ENCODE measurements around the gene SPO11.

Gene SPO11, protein sequence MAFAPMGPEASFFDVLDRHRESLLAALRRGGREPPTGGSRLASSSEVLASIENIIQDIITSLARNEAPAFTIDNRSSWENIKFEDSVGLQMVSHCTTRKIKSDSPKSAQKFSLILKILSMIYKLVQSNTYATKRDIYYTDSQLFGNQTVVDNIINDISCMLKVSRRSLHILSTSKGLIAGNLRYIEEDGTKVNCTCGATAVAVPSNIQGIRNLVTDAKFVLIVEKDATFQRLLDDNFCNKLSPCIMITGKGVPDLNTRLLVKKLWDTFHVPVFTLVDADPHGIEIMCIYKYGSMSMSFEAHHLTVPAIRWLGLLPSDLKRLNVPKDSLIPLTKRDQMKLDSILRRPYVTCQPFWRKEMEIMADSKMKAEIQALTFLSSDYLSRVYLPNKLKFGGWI

DNA sequence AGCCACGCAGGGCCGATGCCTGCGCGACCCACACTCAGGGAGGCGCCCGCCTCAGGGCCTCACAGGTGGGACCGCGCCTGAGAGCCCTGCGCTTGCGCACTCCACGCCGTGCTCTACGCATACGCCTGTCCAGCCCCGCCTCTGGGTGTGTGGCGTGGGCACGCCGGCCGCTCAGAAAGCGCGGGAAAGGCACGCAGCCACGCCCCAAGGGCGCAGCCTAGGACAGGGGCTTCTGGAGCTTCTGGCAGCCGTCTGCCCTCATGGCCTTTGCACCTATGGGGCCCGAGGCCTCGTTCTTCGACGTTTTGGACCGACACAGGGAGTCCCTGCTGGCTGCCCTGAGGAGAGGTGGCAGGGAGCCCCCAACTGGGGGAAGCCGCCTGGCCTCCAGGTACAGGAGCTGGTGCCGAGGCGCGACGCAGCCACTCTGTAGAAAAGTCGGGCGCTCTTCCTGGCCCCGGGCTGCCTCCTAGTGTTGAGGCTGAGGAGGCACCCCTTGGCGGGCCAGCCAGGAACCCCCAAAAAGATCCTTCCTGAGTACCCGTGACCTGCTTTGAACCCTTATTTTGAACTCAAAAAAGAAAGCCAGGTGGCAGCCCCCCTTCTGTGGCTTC, at the start of gene SPO11:
TSS of gene SPO11 (plus strand) at position 196 of the 614 bp plus-strand sequence. CDS start at position 261, 65 bp downstream.
- TF ChIP-seq, protein P1, sequence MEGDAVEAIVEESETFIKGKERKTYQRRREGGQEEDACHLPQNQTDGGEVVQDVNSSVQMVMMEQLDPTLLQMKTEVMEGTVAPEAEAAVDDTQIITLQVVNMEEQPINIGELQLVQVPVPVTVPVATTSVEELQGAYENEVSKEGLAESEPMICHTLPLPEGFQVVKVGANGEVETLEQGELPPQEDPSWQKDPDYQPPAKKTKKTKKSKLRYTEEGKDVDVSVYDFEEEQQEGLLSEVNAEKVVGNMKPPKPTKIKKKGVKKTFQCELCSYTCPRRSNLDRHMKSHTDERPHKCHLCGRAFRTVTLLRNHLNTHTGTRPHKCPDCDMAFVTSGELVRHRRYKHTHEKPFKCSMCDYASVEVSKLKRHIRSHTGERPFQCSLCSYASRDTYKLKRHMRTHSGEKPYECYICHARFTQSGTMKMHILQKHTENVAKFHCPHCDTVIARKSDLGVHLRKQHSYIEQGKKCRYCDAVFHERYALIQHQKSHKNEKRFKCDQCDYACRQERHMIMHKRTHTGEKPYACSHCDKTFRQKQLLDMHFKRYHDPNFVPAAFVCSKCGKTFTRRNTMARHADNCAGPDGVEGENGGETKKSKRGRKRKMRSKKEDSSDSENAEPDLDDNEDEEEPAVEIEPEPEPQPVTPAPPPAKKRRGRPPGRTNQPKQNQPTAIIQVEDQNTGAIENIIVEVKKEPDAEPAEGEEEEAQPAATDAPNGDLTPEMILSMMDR (IDR thresholded peaks at IDR 0.05): no peak
- Histone ChIP-seq H3K27me3 (peaks cover 100% of the 10 kb centered on the region), H3K27ac (no peak within 1 kb of the TSS), H3K9me3 (no peaks in the 10 kb centered on the region), H3K36me3 (no peaks in the 10 kb centered on the region), H3K4me1 (ENCODE audit: control insufficient read depth in 1 of 2, insufficient read depth in 1 of 2, low read depth in 1 of 2, low read length in 1 of 2) (no peaks in the 10 kb centered on the region), H3K4me3 (ENCODE audit: low read depth in 1 of 2, low read length in 1 of 2) (no peak within 1 kb of the TSS)

DNA sequence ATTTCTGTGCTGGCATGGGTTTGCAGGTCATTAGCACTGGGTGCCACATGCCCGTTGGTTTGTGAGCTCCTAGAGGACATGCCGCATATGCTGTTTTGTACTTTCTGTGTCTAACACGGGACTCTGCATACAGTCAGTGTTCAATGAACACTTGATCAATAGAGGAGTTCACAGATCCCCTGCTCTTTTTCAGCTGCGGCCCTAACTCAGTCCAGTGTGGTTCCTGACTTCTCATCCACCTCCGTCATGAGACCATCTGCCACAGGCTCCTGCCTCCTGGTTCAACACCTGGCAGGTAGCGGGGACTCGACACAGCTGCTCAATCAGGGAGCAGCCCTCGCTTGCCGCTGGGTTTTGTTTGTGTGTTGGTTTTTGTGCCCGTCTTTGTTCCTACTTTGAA, 49.4 kb upstream of the SPO11 start:
- TF ChIP-seq, protein P1 (IDR thresholded peaks at IDR 0.05): no peak

DNA sequence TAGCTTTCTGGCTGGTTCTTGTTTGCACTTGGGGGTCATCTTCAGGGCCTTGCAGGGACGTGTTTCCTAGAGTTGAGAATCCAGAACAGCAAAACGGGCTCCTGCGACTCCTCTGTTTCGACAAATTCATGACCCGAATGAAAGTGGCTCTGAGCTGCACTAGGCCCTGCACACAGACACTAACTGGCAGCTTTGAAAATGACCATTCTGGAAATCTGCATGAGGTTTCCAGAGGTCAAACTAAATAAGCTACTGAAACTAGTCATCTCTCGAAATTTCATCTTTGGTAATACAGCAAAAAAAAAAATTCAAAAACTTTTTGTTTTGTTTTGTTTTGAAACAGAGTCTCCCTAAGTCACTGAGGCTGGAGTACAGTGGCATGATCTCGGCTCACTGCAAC, 47.7 kb upstream of the SPO11 start:
- Histone ChIP-seq H3K4me1 (ENCODE audit: control insufficient read depth in 1 of 2, insufficient read depth in 1 of 2, low read depth in 1 of 2, low read length in 1 of 2) (no peaks in the 10 kb centered on the region), H3K9me3 (no peaks in the 10 kb centered on the region), H3K36me3 (no peaks in the 10 kb centered on the region), H3K27ac (no peak overlapping the region), H3K27me3 (peaks cover 79% of the 10 kb centered on the region), H3K4me3 (ENCODE audit: low read depth in 1 of 2, low read length in 1 of 2) (no peak overlapping the region)
- TF ChIP-seq, protein P1 (IDR thresholded peaks at IDR 0.05): no peak

More for the DNA sequence above, 49.4 kb upstream of the SPO11 start:
- H3K9me3 ChIP-seq: no peaks in the 10 kb centered on the region
- no peak overlapping the region for H3K4me3 ChIP-seq (ENCODE audit: low read depth in 1 of 2, low read length in 1 of 2)
- no peak overlapping the region for H3K27ac ChIP-seq
- H3K4me1 ChIP-seq (ENCODE audit: control insufficient read depth in 1 of 2, insufficient read depth in 1 of 2, low read depth in 1 of 2, low read length in 1 of 2): no peaks in the 10 kb centered on the region
- H3K36me3 ChIP-seq: no peaks in the 10 kb centered on the region
- peaks cover 79% of the 10 kb centered on the region for H3K27me3 ChIP-seq

DNA sequence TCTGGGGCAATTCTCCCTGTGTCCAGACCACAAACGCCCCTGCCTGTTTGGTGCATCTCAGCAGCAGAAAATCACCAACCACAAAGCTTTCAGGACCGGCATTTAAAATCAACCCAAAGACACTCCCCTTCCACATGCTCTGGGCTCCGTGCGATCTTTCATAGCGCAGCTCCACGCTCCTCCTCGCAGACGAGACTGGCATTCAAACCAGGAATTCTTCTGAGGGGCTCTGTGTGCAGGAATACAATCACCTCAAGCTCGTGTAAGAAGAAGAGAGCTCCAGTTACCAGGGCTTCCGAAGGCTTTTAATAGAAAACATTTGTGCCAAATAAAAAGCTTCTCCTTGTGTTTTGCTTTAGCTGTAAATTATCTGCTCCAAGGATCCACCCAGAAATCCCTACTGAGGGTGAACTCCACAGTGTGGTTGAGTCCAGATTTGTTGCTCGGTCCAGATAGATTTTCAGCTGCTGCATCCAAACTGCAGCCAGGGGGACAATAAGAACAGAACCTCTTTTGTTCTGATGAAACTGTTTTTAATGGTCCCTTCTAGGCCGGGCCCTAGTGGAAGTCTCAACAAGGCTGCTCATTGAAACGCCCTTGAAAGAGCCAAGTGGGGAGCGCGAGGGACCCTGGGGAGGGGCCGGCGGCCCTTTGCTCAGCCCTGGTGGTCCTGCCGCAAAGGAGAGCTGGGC, 46.8 kb upstream of the SPO11 start:
- no peaks in the 10 kb centered on the region for H3K36me3 ChIP-seq
- no peak overlapping the region for H3K27ac ChIP-seq
- H3K4me3 ChIP-seq (ENCODE audit: low read depth in 1 of 2, low read length in 1 of 2): no peak overlapping the region
- H3K27me3 ChIP-seq: peaks cover 87% of the 10 kb centered on the region
- no peaks in the 10 kb centered on the region for H3K4me1 ChIP-seq (ENCODE audit: control insufficient read depth in 1 of 2, insufficient read depth in 1 of 2, low read depth in 1 of 2, low read length in 1 of 2)
- H3K9me3 ChIP-seq: no peaks in the 10 kb centered on the region
- TF ChIP-seq, protein P1 (IDR thresholded peaks at IDR 0.05): no peak

- Histone ChIP-seq H3K4me3 (ENCODE audit: low read depth in 1 of 2, low read length in 1 of 2) (no peak overlapping the region), H3K27me3 (peaks cover 89% of the 10 kb centered on the region), H3K36me3 (no peaks in the 10 kb centered on the region), H3K27ac (no peak overlapping the region), H3K9me3 (no peaks in the 10 kb centered on the region), H3K4me1 (ENCODE audit: control insufficient read depth in 1 of 2, insufficient read depth in 1 of 2, low read depth in 1 of 2, low read length in 1 of 2) (no peaks in the 10 kb centered on the region)
- TF ChIP-seq, protein P1 (IDR thresholded peaks at IDR 0.05): no peak
Measured at GRCh38 chr20:57283860-57284259, 45.7 kb upstream of the SPO11 start.
